IMR-90 (cell line): Measurements from ENCODE around the gene CGGBP1.

Experiments
- POLR2A ChIP-seq: IDR thresholded peaks from 2 replicates; pipeline ENCODE4 v1.6.1; 2012; ENCODE audit warnings: mild to moderate bottlenecking, low read depth, low read length
- TF ChIP-seq, protein P1 (sequence below): conservative IDR thresholded peaks from 2 replicates; pipeline ENCODE4 v1.5.1; 2012; ENCODE audit warnings: mild to moderate bottlenecking, low read depth, low read length, improper control_type of control experiment
- TF ChIP-seq, protein P2 (sequence below): fragments of 150-350 bp; IDR thresholded peaks from 2 replicates; pipeline ENCODE4 v1.6.1; 2017; ENCODE audit warnings: mild to moderate bottlenecking, antibody characterized with exemption, low read length, low read depth

DNA sequence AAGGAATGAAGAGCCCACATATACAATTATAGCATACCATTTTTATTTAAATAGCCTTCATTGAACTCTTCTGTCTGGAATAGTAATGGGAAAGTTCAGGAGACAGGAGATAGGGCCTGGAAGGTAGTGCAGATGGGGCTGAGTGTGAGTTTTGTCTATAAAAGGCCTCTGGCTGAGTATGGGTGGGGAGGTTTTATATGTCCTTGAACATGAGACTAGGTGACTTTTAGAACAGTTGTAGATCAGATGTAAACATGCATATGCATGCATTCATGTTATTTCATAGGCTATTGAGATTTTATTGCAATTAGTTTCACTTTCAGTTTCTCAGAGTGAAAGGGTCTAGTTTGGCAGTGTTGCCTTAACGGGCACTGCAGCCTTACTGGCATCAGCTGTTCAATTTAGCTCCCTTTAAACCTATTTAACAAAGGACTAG is 27.1 kb downstream of the CGGBP1 start:
- TF ChIP-seq, protein P1, sequence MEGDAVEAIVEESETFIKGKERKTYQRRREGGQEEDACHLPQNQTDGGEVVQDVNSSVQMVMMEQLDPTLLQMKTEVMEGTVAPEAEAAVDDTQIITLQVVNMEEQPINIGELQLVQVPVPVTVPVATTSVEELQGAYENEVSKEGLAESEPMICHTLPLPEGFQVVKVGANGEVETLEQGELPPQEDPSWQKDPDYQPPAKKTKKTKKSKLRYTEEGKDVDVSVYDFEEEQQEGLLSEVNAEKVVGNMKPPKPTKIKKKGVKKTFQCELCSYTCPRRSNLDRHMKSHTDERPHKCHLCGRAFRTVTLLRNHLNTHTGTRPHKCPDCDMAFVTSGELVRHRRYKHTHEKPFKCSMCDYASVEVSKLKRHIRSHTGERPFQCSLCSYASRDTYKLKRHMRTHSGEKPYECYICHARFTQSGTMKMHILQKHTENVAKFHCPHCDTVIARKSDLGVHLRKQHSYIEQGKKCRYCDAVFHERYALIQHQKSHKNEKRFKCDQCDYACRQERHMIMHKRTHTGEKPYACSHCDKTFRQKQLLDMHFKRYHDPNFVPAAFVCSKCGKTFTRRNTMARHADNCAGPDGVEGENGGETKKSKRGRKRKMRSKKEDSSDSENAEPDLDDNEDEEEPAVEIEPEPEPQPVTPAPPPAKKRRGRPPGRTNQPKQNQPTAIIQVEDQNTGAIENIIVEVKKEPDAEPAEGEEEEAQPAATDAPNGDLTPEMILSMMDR, result no peak
- TF ChIP-seq POLR2A, result no peak
- TF ChIP-seq, protein P2, sequence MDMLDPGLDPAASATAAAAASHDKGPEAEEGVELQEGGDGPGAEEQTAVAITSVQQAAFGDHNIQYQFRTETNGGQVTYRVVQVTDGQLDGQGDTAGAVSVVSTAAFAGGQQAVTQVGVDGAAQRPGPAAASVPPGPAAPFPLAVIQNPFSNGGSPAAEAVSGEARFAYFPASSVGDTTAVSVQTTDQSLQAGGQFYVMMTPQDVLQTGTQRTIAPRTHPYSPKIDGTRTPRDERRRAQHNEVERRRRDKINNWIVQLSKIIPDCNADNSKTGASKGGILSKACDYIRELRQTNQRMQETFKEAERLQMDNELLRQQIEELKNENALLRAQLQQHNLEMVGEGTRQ, result no peak
